ENCODE measurements around the gene ZC3H14.

The ZC3H14 gene

DNA sequence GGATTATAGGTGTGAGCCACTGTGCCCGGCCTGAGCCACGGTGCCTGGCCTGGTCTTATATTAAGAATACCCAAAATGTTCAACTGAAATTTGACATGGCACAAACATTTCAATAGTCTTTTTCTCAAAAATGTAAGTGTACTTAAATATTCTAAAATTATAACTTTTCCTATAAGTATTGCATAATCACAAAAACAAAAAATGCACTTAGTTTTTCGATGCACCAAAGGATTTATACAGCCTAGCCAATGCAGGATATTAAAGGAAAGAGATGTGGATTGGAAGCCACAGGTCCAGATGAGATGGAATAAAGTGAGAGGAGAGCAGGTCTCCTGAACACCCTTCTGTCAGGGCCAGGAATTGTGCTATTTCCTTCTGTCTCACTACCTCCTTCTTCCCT lies 62.8 kb downstream of the ZC3H14 start:
- TF ChIP-seq, protein P1, sequence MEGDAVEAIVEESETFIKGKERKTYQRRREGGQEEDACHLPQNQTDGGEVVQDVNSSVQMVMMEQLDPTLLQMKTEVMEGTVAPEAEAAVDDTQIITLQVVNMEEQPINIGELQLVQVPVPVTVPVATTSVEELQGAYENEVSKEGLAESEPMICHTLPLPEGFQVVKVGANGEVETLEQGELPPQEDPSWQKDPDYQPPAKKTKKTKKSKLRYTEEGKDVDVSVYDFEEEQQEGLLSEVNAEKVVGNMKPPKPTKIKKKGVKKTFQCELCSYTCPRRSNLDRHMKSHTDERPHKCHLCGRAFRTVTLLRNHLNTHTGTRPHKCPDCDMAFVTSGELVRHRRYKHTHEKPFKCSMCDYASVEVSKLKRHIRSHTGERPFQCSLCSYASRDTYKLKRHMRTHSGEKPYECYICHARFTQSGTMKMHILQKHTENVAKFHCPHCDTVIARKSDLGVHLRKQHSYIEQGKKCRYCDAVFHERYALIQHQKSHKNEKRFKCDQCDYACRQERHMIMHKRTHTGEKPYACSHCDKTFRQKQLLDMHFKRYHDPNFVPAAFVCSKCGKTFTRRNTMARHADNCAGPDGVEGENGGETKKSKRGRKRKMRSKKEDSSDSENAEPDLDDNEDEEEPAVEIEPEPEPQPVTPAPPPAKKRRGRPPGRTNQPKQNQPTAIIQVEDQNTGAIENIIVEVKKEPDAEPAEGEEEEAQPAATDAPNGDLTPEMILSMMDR (conservative IDR thresholded peaks at IDR 0.05) = no peak
- H3K27ac ChIP-seq = no peak overlapping the region

DNA sequence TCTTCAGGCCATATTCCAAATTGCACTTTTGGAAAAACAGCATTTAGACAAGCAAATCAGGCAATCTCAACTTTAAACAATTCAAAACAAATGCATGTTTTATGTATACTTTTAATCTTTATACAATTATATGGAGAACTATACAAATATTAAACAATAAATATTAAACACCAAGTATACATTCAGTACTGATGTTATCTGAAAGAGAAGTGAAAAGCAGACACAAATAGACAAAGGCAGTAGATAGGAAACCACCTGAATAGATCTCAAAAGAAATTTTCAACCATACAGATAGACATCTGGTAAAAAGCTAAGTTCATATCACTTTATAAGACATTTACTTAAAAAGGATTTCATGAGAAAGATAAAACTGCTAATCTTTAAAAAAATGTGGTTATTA lies 65.2 kb downstream of the ZC3H14 start:
- no peak overlapping the region for H3K27ac ChIP-seq
- TF ChIP-seq, protein P1 (conservative IDR thresholded peaks at IDR 0.05) = no peak

DNA sequence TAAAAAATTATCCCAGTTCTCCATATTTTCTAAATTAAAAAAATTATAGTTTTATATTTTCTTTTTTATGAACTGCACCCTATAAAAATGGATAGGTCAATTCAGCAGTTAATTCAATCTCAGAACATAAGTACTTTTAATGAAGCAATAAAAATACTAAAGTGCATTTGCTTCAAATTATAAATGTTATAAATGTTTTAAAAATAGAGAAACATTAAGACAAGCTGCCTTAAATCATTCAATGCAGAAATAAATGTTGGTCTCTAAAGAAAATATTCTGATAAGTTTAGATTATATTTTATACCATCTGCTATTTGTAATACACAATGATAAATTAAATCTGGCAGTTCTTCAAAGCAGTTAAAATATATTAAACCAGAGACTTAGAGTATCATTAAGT lies 65.6 kb downstream of the ZC3H14 start:
- no peak overlapping the region for H3K27ac ChIP-seq
- TF ChIP-seq, protein P1 (conservative IDR thresholded peaks at IDR 0.05) = no peak

DNA sequence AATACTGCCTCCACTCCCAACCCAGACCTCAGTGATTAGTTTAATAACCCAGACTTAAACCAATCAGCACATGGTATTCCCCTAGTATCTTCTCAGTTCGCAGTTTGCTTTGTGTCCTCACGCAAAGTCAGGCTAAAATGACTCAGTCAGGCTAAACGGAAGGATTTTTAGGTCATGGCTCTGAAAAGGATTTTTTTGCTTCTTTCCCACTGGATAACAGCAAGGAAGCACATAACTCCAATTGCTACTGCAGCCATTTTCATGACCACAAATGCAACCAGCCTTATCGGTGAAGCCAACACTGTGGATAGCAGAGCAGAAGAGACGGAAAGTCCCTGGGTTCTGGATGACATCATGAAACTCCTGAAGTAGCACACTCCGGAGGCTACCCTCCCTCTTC lies 67.7 kb downstream of the ZC3H14 start:
- H3K27ac ChIP-seq = no peak overlapping the region
- TF ChIP-seq, protein P1 (conservative IDR thresholded peaks at IDR 0.05) = no peak

DNA sequence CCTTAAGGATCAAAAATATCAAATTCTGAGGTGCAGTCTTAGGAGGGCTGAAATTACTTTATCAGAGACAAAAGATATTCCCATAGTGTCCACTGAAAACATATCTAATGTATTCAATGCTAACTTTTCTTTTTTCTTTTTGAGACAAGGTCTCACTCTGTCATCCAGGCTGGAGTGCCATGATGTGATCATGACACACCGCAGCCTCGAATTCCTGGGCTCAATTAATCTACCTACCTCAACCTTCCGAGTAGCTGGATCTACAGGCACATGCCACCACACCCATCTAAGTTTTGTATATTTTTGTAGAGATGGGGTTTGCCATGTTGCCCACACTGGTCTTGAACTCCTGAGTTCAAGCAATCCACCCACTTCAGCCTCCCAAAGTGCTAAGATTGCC lies 68.3 kb downstream of the ZC3H14 start:
- TF ChIP-seq, protein P1 (conservative IDR thresholded peaks at IDR 0.05) = no peak
- no peak overlapping the region for H3K27ac ChIP-seq

DNA sequence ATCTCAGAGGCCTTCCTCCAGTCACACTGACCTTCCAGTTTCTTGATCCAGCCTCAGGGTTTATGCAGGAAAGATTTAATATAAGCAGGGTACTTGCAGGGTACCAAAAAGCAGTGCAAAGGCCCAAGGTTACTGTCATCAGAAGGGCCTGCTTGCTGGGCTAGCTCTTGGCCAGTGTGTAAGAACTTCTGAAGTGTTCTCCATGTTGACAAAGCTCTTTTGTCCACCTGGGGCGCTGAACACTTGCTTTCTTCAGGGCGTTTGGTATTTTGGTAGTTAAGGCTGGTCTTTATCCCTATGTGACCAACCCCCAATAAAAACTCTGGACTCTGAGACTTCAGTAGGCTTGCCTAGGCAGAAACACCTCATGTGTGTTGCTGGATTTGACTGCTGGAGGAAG lies 69.7 kb downstream of the ZC3H14 start:
- no peak overlapping the region for H3K27ac ChIP-seq
- TF ChIP-seq, protein P1 (conservative IDR thresholded peaks at IDR 0.05) = no peak

DNA sequence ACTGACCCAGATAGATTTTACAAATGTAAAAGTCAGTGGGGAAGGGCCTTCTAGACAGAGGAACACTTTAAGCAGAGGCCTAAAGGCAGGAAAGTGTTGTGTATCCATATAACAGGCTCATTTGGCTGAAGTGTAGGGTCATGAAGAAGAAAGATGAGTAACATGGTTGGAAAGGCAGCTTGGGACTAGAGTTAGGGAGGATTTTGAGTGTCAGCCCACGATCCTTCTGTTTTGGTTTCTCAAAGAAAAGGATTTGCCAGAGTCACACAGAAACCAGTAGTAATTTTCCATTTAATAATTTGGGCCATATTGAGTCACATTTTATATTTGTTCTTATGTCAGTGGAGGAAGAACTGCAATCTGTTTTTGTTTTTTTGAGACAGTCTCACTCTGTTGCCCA lies 76.4 kb downstream of the ZC3H14 start:
- H3K27ac ChIP-seq = no peak overlapping the region
- TF ChIP-seq, protein P1 (conservative IDR thresholded peaks at IDR 0.05) = no peak

DNA sequence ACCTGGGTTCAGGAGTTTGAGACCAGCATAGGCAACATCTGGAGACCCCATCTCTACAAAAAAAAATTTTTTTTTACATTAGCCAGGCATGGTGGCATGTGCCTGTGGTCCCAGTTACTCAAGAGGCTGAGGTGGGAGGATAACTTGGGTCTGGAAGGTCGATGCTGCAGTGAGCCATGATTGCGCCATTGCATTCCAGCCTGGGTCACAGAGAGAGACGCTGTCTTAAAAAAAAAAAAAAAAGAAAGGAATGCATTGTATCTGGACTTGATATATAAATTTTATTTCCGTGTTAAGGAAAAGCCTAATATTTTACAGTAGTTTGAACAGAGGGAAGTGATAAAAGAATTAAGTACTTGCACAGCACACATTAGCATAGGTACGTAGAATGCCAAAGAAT lies 97.2 kb downstream of the ZC3H14 start:
- no peak overlapping the region for H3K27ac ChIP-seq
- TF ChIP-seq, protein P1 (conservative IDR thresholded peaks at IDR 0.05) = no peak

All from VCaP (cell line).